ENCODE results near the gene TMEM204. TPM values are rescaled to one million over a fixed set of nuclear protein-coding genes. Genes with fewer than 3 reads are reported as not detected.

Gene TMEM204
- total and polyA plus RNA-seq, 10 of the 15 experiments (the other 5 are each of a cell fraction or from before 2014, with no cell fraction given) = 0.05 to 0.30 (median 0.18) TPM; not detected in 7

DNA sequence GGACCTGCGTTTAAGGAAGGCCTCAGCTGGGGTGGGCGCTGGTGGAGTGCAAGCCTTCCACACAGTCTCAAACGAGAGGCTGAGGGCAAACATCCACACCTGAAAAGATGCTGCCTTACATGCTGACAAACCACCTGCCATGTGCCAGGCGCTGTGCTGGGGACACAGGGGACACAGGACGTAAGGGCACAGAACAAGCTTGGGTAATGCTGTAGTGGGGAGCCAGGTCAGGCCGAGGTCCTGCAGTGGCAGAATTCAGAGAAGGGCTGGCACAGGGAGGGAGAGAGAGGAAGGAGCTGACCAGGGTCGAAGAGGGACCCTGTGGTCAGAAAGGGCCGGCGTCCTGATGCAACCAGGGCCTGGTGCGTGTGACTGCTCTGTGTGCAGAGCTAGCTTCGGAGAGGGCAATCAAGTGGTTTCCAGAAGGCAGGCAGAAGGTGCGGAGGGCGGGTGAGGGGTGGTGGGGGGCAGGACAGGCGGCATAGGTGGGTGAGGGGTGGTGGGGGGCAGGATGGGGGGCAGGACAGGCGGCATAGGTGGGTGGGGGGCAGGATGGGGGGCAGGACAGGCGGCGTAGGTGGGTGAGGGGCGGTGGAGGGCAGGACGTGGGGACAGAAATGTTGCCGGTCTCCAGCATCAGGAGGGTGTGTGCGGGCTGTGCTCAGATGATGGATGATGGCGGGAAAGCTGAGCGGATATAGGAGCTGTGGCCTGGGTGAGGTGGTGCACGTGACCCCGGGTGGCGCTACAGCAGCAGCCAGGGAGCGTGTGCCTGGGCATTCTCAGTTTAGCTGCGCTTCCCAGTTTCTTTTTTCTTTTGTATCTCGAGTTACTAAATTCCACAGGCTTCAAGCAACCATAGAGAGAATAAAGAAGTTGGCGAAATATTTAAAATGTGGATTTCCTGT lies 21.6 kb upstream of the TMEM204 start (continued):
- TF ChIP-seq EP300 (IDR thresholded peaks at IDR 0.05; ENCODE audit: borderline replicate concordance in 1 of 2, control insufficient read depth in 1 of 2, low read depth in 2 of 2, low read length in 2 of 2) (no peak), CBX3 (IDR thresholded peaks at IDR 0.05; ENCODE audit: borderline replicate concordance, low read depth) (no peak)

GRCh38 chr16:1512774-1513173 lies 20.7 kb upstream of the TMEM204 start:
- no peaks in the 10 kb centered on the region for H3K4me1 ChIP-seq (ENCODE audit: control insufficient read depth, insufficient read depth, low read length)
- CTCF ChIA-PET = no interaction called here
- no peak overlapping the region for H3K9ac ChIP-seq (ENCODE audit: control insufficient read depth, insufficient read depth, low read length)
- no peaks in the 10 kb centered on the region for H3K27me3 ChIP-seq (replicated peaks in 1 of 2; ENCODE audit: control insufficient read depth in 2 of 2, insufficient read depth in 2 of 2, low read length in 1 of 2)
- SMC1A ChIA-PET (ENCODE audit: uncharacterized antibody, unreplicated experiment) = no interaction called here
- POLR2A ChIA-PET = no interaction called here
- FAIRE-seq (no peak), DNase-seq (ENCODE audit: low read depth, low spot score) (no peak), ATAC-seq (no peak)
- H3K27ac ChIP-seq (ENCODE audit: control insufficient read depth, insufficient read depth) = no peak overlapping the region
- H3K4me3 ChIP-seq = no peak overlapping the region
- no peak overlapping the region for H2AFZ ChIP-seq (ENCODE audit: control insufficient read depth, low read depth, low read length)
- BruUV-seq (replicated peaks) = no TSS peak
- no peaks in the 10 kb centered on the region for H3K36me3 ChIP-seq (ENCODE audit: control insufficient read depth in 2 of 2, insufficient read depth in 2 of 2, low read length in 1 of 2)
- no peak for TF ChIP-seq RUNX3 (IDR thresholded peaks at IDR 0.05; ENCODE audit: low read length)
- 0 out of 2 replicates have a peak, but pooled peaks have one; percentile 28 for TF ChIP-seq POLR2A (IDR thresholded peaks at IDR 0.05; ENCODE audit: low read depth, low read length)
- in situ Hi-C loops (cut with MboI) (no loop called here), intact Hi-C loops (cut with micrococcal nuclease; ENCODE audit: unreplicated experiment) (no loop called here)
- no peaks in the 10 kb centered on the region for H4K20me1 ChIP-seq (ENCODE audit: control insufficient read depth, insufficient read depth)
- WGBS (ENCODE audit: insufficient coverage, insufficient replicate concordance, low lambda C conversion rate, missing lambda C conversion rate) = 95% methylated on average over 15 of the region's 15 CpGs
- no peaks in the 10 kb centered on the region; the same call in 2 of the 3 replicates for H3K9me3 ChIP-seq (replicated peaks; ENCODE audit: control insufficient read depth, insufficient read depth, low read length)
- H3K79me2 ChIP-seq (ENCODE audit: control insufficient read depth, insufficient read depth, low read length) = no peaks in the 10 kb centered on the region
- no peak overlapping the region for H3K4me2 ChIP-seq (ENCODE audit: control insufficient read depth, insufficient read depth)
- RAD21 ChIA-PET (ENCODE audit: unreplicated experiment) = no interaction called here

- WGBS (ENCODE audit: insufficient coverage, insufficient replicate concordance, low lambda C conversion rate, missing lambda C conversion rate) = 93% methylated on average over 3 of the region's 3 CpGs
- CTCF ChIA-PET = no interaction called here
- no TSS peak for BruUV-seq (replicated peaks)
- TF ChIP-seq IKZF2 (IDR thresholded peaks at IDR 0.05) (no peak), MEF2B (IDR thresholded peaks at IDR 0.05; ENCODE audit: partially characterized antibody, poor library complexity, severe bottlenecking) (no peak), CHD1 (IDR thresholded peaks at IDR 0.05; ENCODE audit: low read depth, low read length) (no peak), ZBTB40 (IDR thresholded peaks at IDR 0.05; ENCODE audit: borderline replicate concordance) (no peak)
Observed at GRCh38 chr16:1514507-1514906, 19.0 kb upstream of the TMEM204 start.

More at GRCh38 chr16:1514507-1514906, 19.0 kb upstream of the TMEM204 start:
- Histone ChIP-seq H3K4me1 (ENCODE audit: control insufficient read depth, insufficient read depth, low read length) (no peaks in the 10 kb centered on the region), H3K27ac (ENCODE audit: control insufficient read depth, insufficient read depth) (no peak overlapping the region), H3K9me3 (replicated peaks; ENCODE audit: control insufficient read depth, insufficient read depth, low read length) (no peaks in the 10 kb centered on the region; the same call in 2 of the 3 replicates), H3K4me3 (no peak overlapping the region), H3K36me3 (ENCODE audit: control insufficient read depth in 2 of 2, insufficient read depth in 2 of 2, low read length in 1 of 2) (no peaks in the 10 kb centered on the region), H3K9ac (ENCODE audit: control insufficient read depth, insufficient read depth, low read length) (no peak overlapping the region), H3K27me3 (replicated peaks in 1 of 2; ENCODE audit: control insufficient read depth in 2 of 2, insufficient read depth in 2 of 2, low read length in 1 of 2) (no peaks in the 10 kb centered on the region), H3K4me2 (ENCODE audit: control insufficient read depth, insufficient read depth) (no peak overlapping the region), H4K20me1 (ENCODE audit: control insufficient read depth, insufficient read depth) (no peaks in the 10 kb centered on the region), H2AFZ (ENCODE audit: control insufficient read depth, low read depth, low read length) (no peak overlapping the region), H3K79me2 (ENCODE audit: control insufficient read depth, insufficient read depth, low read length) (no peaks in the 10 kb centered on the region)
- in situ Hi-C loops (cut with MboI) (no loop called here), intact Hi-C loops (cut with micrococcal nuclease; ENCODE audit: unreplicated experiment) (no loop called here)
- no peak for FAIRE-seq
- DNase-seq (ENCODE audit: low read depth, low spot score) = no peak
- ChIA-PET POLR2A (no interaction called here), SMC1A (ENCODE audit: uncharacterized antibody, unreplicated experiment) (no interaction called here), RAD21 (ENCODE audit: unreplicated experiment) (no interaction called here)
- ATAC-seq = no peak
